Trophoblast cell (in vitro differentiated cells and primary cell): ENCODE results near the gene TNP2.
A peak's percentile ranks its signal among the peaks of the same experiment; 100 is the strongest.

Experiments used
- DNase-seq, 2 donors: peaks; one replicate each; pipeline ENCODE4 v3.0.0-alpha.2; 2016
- H2AFZ ChIP-seq: 2 replicates; pipeline ENCODE4 v1.6.1; 2013; ENCODE audit warnings: low read length, moderate library complexity, mild to moderate bottlenecking; ENCODE audit not compliant: insufficient read depth, poor library complexity
- H2AK5ac ChIP-seq: 2 replicates; pipeline ENCODE4 v1.6.1; 2013; ENCODE audit warnings: mild to moderate bottlenecking, low read length
- H2BK120ac ChIP-seq: 2 replicates; pipeline ENCODE4 v1.6.1; 2013; ENCODE audit warnings: low read length, mild to moderate bottlenecking, moderate library complexity; ENCODE audit not compliant: insufficient read depth, poor library complexity
- H2BK12ac ChIP-seq: 2 replicates; pipeline ENCODE4 v1.6.1; 2013; ENCODE audit warnings: mild to moderate bottlenecking, low read length, moderate library complexity
- H2BK5ac ChIP-seq: 2 replicates; pipeline ENCODE4 v1.6.1; 2013; ENCODE audit warnings: low read length, low read depth, moderate library complexity, mild to moderate bottlenecking; ENCODE audit not compliant: poor library complexity
- H3K14ac ChIP-seq: 2 replicates; pipeline ENCODE4 v1.6.1; 2013; ENCODE audit warnings: mild to moderate bottlenecking, low read length
- H3K18ac ChIP-seq: 2 replicates; pipeline ENCODE4 v1.6.1; 2013; ENCODE audit warnings: mild to moderate bottlenecking, low read length
- H3K23ac ChIP-seq: 2 replicates; pipeline ENCODE4 v1.6.1; 2013; ENCODE audit warnings: low read length
- H3K27ac ChIP-seq: 2 replicates; pipeline ENCODE4 v1.5.1; 2013; ENCODE audit warnings: low read depth, mild to moderate bottlenecking, inconsistent platforms, low read length, moderate library complexity
- H3K27me3 ChIP-seq: 2 replicates; pipeline ENCODE4 v1.6.1; 2013; ENCODE audit warnings: inconsistent platforms, mild to moderate bottlenecking, low read length, moderate library complexity; ENCODE audit not compliant: insufficient read depth
- H3K36me3 ChIP-seq, 2 experiments: 1 replicate in 1 of 2; 2 replicates in 1 of 2; pipeline ENCODE4 v1.6.1; 2013; ENCODE audit warnings: low read length in 2 of 2, mild to moderate bottlenecking in 2 of 2, moderate library complexity in 1 of 2; ENCODE audit not compliant: insufficient read depth in 2 of 2, control insufficient read depth in 1 of 2
- H3K4ac ChIP-seq: 2 replicates; pipeline ENCODE4 v1.6.1; 2013; ENCODE audit warnings: low read depth, mild to moderate bottlenecking, low read length, moderate library complexity
- H3K4me1 ChIP-seq, 2 experiments: 1 replicate in 1 of 2; 2 replicates in 1 of 2; pipeline ENCODE4 v1.6.1; 2013; ENCODE audit warnings: low read length in 2 of 2, mild to moderate bottlenecking in 2 of 2, moderate library complexity in 1 of 2; ENCODE audit not compliant: insufficient read depth in 2 of 2, control insufficient read depth in 1 of 2
- H3K4me2 ChIP-seq: 2 replicates; pipeline ENCODE4 v1.6.1; 2013; ENCODE audit warnings: inconsistent platforms, mild to moderate bottlenecking, low read length, moderate library complexity
- H3K4me3 ChIP-seq: 2 replicates; pipeline ENCODE4 v1.5.1; 2013; ENCODE audit warnings: mild to moderate bottlenecking, low read depth, low read length, inconsistent platforms
- H3K79me1 ChIP-seq: one replicate; pipeline ENCODE4 v1.6.1; 2013; ENCODE audit warnings: low read length
- H3K79me2 ChIP-seq: 2 replicates; pipeline ENCODE4 v1.6.1; 2013; ENCODE audit warnings: low read length, mild to moderate bottlenecking; ENCODE audit not compliant: control insufficient read depth, insufficient read depth, poor library complexity
- H3K9ac ChIP-seq: 2 replicates; pipeline ENCODE4 v1.6.1; 2013; ENCODE audit warnings: mild to moderate bottlenecking, low read length
- H3K9me3 ChIP-seq: 2 replicates; pipeline ENCODE4 v1.6.1; 2013; ENCODE audit warnings: low read depth, mild to moderate bottlenecking, control low read depth, inconsistent platforms, low read length; ENCODE audit not compliant: insufficient read depth
- H4K12ac ChIP-seq: 2 replicates; pipeline ENCODE4 v1.6.1; 2013; ENCODE audit warnings: low read depth, mild to moderate bottlenecking, low read length, moderate library complexity
- H4K8ac ChIP-seq: 2 replicates; pipeline ENCODE4 v1.6.1; 2013; ENCODE audit warnings: low read depth, mild to moderate bottlenecking, low read length, moderate library complexity
- H4K91ac ChIP-seq: one replicate; pipeline ENCODE4 v1.6.1; 2013; ENCODE audit warnings: low read depth, mild to moderate bottlenecking, low read length, moderate library complexity
- WGBS: extraction: QIAGEN DNeasy Blood & Tissue Kit; methylation state at CpG from one replicate; pipeline ENCODE4 v1.1.7; 2013; ENCODE audit warnings: missing lambda C conversion rate; ENCODE audit not compliant: insufficient read length, insufficient coverage; ENCODE audit errors: extremely low coverage; 5-methylcytosine and 5-hydroxymethylcytosine counted together

The TNP2 gene

GRCh38 chr16:11260596-11260966, 8.5 kb downstream of the TNP2 start:
- no peaks in the 10 kb centered on the region for H3K27me3 ChIP-seq
- no CpG with 5 or more reads among the region's 3 CpGs for WGBS

DNA sequence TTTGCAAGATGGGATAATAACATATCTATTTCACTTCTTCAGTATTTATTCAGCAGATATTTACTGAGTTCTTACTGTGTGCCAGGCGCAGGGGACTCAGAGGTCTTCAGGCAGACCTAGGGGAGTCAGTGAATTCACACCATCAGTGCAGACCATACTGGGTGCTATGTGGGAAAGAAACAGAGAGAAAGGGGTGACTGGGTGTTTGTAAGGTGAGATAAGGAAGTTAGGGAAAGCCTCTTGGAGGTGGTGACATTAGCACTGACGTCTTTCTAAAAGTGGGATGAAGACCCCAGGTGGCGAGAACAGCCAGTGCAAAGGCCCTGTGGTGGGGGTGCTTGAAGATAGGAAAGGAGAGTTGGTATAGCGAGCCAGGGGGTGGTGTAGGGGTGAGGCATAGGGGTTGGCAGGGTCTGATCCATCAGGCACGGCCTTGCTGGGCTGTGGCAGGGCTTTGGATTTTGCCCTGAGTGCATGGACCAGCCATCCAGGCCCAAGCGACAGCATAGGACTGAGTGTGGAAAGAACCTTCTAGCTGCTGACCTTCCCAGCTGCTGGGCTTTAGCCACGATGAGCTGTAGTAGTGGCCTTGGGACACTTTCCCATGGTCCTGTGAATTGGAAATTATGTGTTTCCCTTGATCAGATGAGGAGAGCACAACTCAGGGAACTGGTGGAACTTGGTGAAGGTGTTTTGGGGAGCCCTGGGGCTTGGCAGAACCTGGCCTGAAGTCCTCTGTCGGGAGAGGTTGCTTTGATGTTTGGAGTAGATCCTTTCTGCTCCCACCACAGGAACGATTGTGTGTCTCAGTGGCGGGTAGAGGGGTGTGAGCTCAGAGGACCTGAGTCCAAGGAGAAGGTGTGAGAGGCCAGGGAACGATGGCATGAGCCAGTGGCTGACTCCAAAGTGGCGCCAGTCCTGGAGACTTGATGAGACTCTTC, 9.2 kb downstream of the TNP2 start:
- Histone ChIP-seq H3K9me3 (peaks cover 2% of the 10 kb centered on the region), H3K79me1 (peaks cover 22% of the 10 kb centered on the region), H2AFZ (no peak overlapping the region), H2BK5ac (no peak overlapping the region), H3K4ac (no peak overlapping the region), H3K23ac (no peak overlapping the region), H2BK120ac (peak overlapping the region; percentile 11), H3K14ac (no peak overlapping the region), H3K27me3 (no peaks in the 10 kb centered on the region), H4K8ac (no peak overlapping the region), H3K4me2 (peak overlapping the region; percentile 11), H3K9ac (no peak overlapping the region), H3K4me1 (peaks cover 19 to 23% of the 10 kb centered on the region in 2 experiments), H2BK12ac (no peak overlapping the region), H3K79me2 (peaks cover 12% of the 10 kb centered on the region), H4K12ac (no peak overlapping the region), H4K91ac (peak overlapping the region; percentile 29), H3K4me3 (peak overlapping the region; percentile 24), H3K27ac (no peak overlapping the region), H3K18ac (no peak overlapping the region), H2AK5ac (peak overlapping the region; percentile 9), H3K36me3 (no peaks in the 10 kb centered on the region)
- DNase-seq = no peak
- WGBS = no CpG with 5 or more reads among the region's 12 CpGs

More at GRCh38 chr16:11260596-11260966, 8.5 kb downstream of the TNP2 start:
- no peak overlapping the region for H4K12ac ChIP-seq
- no peak overlapping the region for H3K9ac ChIP-seq
- no peak overlapping the region for H2BK120ac ChIP-seq
- peaks cover 6% of the 10 kb centered on the region for H3K79me2 ChIP-seq
- peak overlapping the region; percentile 29 for H4K91ac ChIP-seq
- no peak overlapping the region for H3K23ac ChIP-seq
- no peak overlapping the region for H2AK5ac ChIP-seq
- no peak overlapping the region for H4K8ac ChIP-seq
- peaks cover 17% of the 10 kb centered on the region for H3K79me1 ChIP-seq
- no peak overlapping the region for H3K14ac ChIP-seq
- H3K18ac ChIP-seq = no peak overlapping the region
- H3K4me3 ChIP-seq = no peak overlapping the region
- peak overlapping the region; percentile 11 for H3K4me2 ChIP-seq
- H2AFZ ChIP-seq = no peak overlapping the region
- no peaks in the 10 kb centered on the region for H3K36me3 ChIP-seq
- H2BK12ac ChIP-seq = no peak overlapping the region
- H3K4ac ChIP-seq = no peak overlapping the region
- peaks cover 2% of the 10 kb centered on the region for H3K9me3 ChIP-seq
- H3K4me1 ChIP-seq = peaks cover 19 to 23% of the 10 kb centered on the region in 2 experiments
- peak overlapping the region; percentile 24 for H3K27ac ChIP-seq
- H2BK5ac ChIP-seq = no peak overlapping the region
- peak in 1 of 2 donors; percentile 72 for DNase-seq

DNA sequence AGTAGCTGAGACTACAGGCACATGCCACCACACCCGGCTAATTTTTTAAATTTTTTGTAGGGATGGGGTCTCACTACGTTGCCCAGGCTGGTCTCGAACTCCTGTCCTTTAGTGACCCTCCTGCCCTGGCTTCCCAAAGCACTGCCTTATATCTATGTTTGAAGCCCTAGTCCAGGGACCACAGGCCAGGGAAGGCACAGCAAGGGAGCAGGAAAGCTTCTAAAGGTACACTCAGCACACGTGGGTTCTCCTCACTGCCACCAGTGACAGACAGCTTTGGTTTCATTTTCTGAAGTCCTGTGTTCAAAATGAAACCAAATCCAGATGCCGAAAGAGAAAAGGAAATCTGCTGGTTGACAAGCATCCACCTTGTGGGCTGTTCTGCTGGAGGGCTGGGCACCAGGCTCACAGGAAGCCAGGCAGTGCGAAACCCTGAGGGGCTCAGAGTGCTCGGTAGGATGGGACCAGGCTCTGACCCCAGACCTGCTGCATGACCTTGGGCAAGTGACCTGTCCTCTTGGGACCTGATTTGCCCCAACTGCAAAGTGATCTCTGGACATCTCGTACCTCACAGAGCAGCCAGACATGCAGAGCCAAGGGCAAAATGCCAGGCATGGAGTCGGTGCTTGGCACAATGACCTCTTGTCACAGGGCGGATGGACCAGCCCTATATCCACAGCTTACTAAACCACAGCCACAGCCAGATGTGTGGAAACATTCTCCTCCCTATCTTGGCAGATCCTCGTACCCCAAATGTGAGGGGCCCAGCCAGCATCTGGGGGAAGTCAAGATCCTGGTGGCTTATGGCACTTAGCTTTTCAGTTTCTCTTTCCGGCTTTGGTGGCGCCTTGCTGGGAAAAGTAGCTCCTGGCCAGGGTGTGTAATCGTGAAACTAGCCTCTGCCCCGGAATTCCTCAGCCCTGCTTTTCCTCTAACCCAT, 10.3 kb downstream of the TNP2 start:
- no peak overlapping the region for H3K9ac ChIP-seq
- peak overlapping the region; percentile 22 for H2BK12ac ChIP-seq
- H3K9me3 ChIP-seq = peaks cover 2% of the 10 kb centered on the region
- H4K91ac ChIP-seq = no peak overlapping the region
- no peak for DNase-seq
- no CpG with 5 or more reads among the region's 15 CpGs for WGBS
- H3K79me2 ChIP-seq = peaks cover 18% of the 10 kb centered on the region
- H3K4me2 ChIP-seq = no peak overlapping the region
- peaks cover 25% of the 10 kb centered on the region for H3K79me1 ChIP-seq
- H3K4me3 ChIP-seq = no peak overlapping the region
- no peak overlapping the region for H3K14ac ChIP-seq
- H3K18ac ChIP-seq = no peak overlapping the region
- H4K12ac ChIP-seq = no peak overlapping the region
- H2BK120ac ChIP-seq = no peak overlapping the region
- no peak overlapping the region for H2BK5ac ChIP-seq
- peak overlapping the region; percentile 78 for H2AK5ac ChIP-seq
- H3K4me1 ChIP-seq = peaks cover 22 to 31% of the 10 kb centered on the region in 2 experiments
- H4K8ac ChIP-seq = no peak overlapping the region
- no peak overlapping the region for H3K4ac ChIP-seq
- peak overlapping the region; percentile 23 for H2AFZ ChIP-seq
- no peaks in the 10 kb centered on the region for H3K27me3 ChIP-seq
- H3K36me3 ChIP-seq = peaks cover 2% of the 10 kb centered on the region in 2 experiments
- no peak overlapping the region for H3K23ac ChIP-seq
- H3K27ac ChIP-seq = no peak overlapping the region
